Left lobe of liver (tissue), 2 donors: Measurements from ENCODE around the gene ULBP2. TPM values are rescaled to one million over a fixed set of nuclear protein-coding genes. Genes with fewer than 3 reads are reported as not detected.
A peak's percentile ranks its signal among the peaks of the same experiment; 100 is the strongest.

ENCODE experiments used
- ATAC-seq: fragments of 200-7000 bp; cut with Tn5 transposase; one replicate; pipeline ENCODE4 v1.9.1; 2020; ENCODE audit warnings: mild to moderate bottlenecking, moderate library complexity
- DNase-seq: peaks from one replicate; pipeline ENCODE4 v3.0.0-alpha.2; 2020; ENCODE audit warnings: low spot score
- total RNA-seq: library from RNA; stranded (reverse); gene quantifications from one replicate; pipeline ENCODE4 v1.2.1, GENCODE V29; 2021
- donor health status: DM: no; HTN: no; CAD: no; lungs with moderate emphysema.
- donor health status: DM: no; HTN: yes; CAD: no.

ULBP2 gene
- total RNA-seq, 1 donor from 2014 or later = 0.18 TPM

DNA sequence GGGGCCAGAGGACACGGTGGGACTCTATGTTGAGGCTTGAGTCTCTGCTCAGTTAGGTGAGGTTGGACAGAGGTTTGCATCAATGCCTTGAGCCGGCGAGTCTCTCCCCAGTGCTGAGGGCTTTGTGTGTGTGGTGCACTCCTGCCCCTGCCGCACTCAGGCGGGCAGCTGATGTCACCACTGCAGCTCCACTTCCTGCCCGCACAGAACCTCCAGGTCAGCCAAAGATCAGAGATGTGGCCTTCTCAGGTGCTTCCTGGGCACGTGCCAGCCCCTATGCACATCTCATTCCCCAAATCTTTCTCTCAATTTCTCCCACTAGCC is 49.6 kb downstream of the ULBP2 start:
- peak; percentile 7 for DNase-seq
- peak; percentile 20 for ATAC-seq

DNA sequence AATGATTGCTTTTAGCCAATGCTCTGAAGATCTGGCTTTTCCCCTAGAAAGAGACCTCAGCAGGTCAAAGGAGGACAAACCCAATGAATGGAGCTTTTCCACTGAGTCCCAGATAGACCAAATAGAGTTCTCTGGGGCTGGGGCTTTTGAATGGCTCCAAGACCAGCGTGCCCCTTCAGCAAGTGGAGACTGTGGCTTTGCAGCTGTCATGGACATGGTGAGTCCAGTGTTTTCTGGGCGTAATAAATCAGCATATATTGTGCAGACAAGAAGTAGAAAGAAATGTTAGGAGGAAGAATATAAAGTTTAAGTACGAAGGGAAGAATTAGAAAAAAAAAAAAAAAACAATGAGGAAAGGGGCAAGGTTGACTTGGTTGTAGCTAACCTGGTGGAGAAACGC is 50.0 kb downstream of the ULBP2 start:
- peak; percentile 5 for DNase-seq
- ATAC-seq = no peak

GRCh38 chr6:149995235-149995750 is 53.5 kb downstream of the ULBP2 start:
- peak; percentile 34 for DNase-seq
- no peak for ATAC-seq

DNA sequence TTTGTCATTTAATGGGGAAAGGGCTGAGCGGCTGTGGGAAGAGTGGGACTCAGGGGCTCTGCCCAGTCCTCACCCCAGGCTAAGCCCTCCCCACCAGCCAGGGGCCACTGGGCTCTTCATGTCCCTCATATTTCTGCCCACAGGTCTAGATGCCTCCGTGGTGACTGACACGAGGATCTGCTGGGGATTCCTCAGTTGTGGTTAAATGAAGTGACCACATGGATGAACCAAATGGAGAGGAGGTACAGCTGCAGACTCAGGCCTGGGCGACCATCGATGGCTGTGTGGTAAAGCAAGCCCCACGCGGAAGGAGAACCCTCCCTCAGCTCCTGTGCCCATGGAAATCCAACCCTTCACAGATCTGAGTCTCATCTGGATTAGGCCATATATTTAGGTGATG is 54.2 kb downstream of the ULBP2 start:
- DNase-seq (no peak), ATAC-seq (no peak)

Other genes starting within 250 kb of the ULBP2 start
- 10.2 TPM for gene LATS1, start 223.9 kb upstream of the ULBP2 start, total RNA-seq
- 9.3 TPM for gene NUP43, start 195.5 kb upstream of the ULBP2 start, total RNA-seq
- gene PCMT1, start 192.3 kb upstream of the ULBP2 start, total RNA-seq = 53.2 TPM
- 11.1 TPM for gene LRP11, start 77.7 kb upstream of the ULBP2 start, total RNA-seq
- gene RAET1E, start 43.9 kb upstream of the ULBP2 start, total RNA-seq = not detected
- gene RAET1G, start 18.9 kb upstream of the ULBP2 start, total RNA-seq = not detected
- gene ULBP1, start 21.9 kb downstream of the ULBP2 start, total RNA-seq = 0.08 TPM
- gene RAET1L, start 83.5 kb downstream of the ULBP2 start, total RNA-seq = not detected
- gene ULBP3, start 127.1 kb downstream of the ULBP2 start, total RNA-seq = 0.35 TPM
- 0.08 TPM for gene PPP1R14C, start 201.0 kb downstream of the ULBP2 start, total RNA-seq